Measurements from ENCODE around the gene MYO5C. TPM values are rescaled to one million over a fixed set of nuclear protein-coding genes. Genes with fewer than 3 reads are reported as not detected.
"Not testable (repeated sequence)": the region's sequence is repeated elsewhere in the genome, so short reads cannot be mapped to it uniquely, and the experiment has no call there.

Gene MYO5C
- total RNA-seq, 1 donor: not detected

GRCh38 chr15:52288051-52288942, 7.3 kb downstream of the MYO5C start:
- H3K4me3 ChIP-seq (ENCODE audit: low read depth, low read length): no peak overlapping the region
- DNase-seq (ENCODE audit: low read depth): peak; percentile 5
- TF ChIP-seq CTCF (IDR thresholded peaks at IDR 0.05; ENCODE audit: insufficient read depth, low read depth, low read length): no peak

- no peak for TF ChIP-seq CTCF (IDR thresholded peaks at IDR 0.05; ENCODE audit: insufficient read depth, low read depth, low read length)
- H3K4me3 ChIP-seq (ENCODE audit: low read depth, low read length): no peak overlapping the region
- DNase-seq (ENCODE audit: low read depth): no peak
Observed at GRCh38 chr15:52287114-52287513, 8.5 kb downstream of the MYO5C start.

- DNase-seq (ENCODE audit: low read depth); H3K4me3 ChIP-seq (ENCODE audit: low read depth, low read length): not testable (repeated sequence)
Observed at GRCh38 chr15:52285941-52286340, 9.7 kb downstream of the MYO5C start.

- TF ChIP-seq CTCF (IDR thresholded peaks at IDR 0.05; ENCODE audit: insufficient read depth, low read depth, low read length): no peak
- DNase-seq (ENCODE audit: low read depth): no peak
- H3K4me3 ChIP-seq (ENCODE audit: low read depth, low read length): no peak overlapping the region
Observed at GRCh38 chr15:52284164-52284563, 11.4 kb downstream of the MYO5C start.

- DNase-seq (ENCODE audit: low read depth): no peak
- H3K4me3 ChIP-seq (ENCODE audit: low read depth, low read length): no peak overlapping the region
- TF ChIP-seq CTCF (IDR thresholded peaks at IDR 0.05; ENCODE audit: insufficient read depth, low read depth, low read length): no peak
Observed at GRCh38 chr15:52283281-52283680, 12.3 kb downstream of the MYO5C start.

GRCh38 chr15:52282418-52282817, 13.2 kb downstream of the MYO5C start:
- no peak for DNase-seq (ENCODE audit: low read depth)
- TF ChIP-seq CTCF (IDR thresholded peaks at IDR 0.05; ENCODE audit: insufficient read depth, low read depth, low read length): no peak
- H3K4me3 ChIP-seq (ENCODE audit: low read depth, low read length): no peak overlapping the region

- TF ChIP-seq CTCF (IDR thresholded peaks at IDR 0.05; ENCODE audit: insufficient read depth, low read depth, low read length): no peak
- H3K4me3 ChIP-seq (ENCODE audit: low read depth, low read length): no peak overlapping the region
- no peak for DNase-seq (ENCODE audit: low read depth)
Observed at GRCh38 chr15:52281085-52282035, 14.2 kb downstream of the MYO5C start.
